HepG2 (cell line): ENCODE measurements around the gene ODR4. TPM values are rescaled to one million over a fixed set of nuclear protein-coding genes. Genes with fewer than 3 reads are reported as not detected.
A peak's percentile ranks its signal among the peaks of the same experiment; 100 is the strongest.

Experiments used
- BCL3 ChIP-seq: sonication (generic); formaldehyde crosslinking; IDR thresholded peaks from 2 replicates; pipeline ENCODE4 v1.5.1; 2020; ENCODE audit warnings: mild to moderate bottlenecking, missing genetic modification reagents, moderate library complexity
- CBX1 ChIP-seq: IDR thresholded peaks from one replicate; pipeline ENCODE4 v1.6.1; 2016; ENCODE audit warnings: antibody characterized with exemption, low read depth
- CENPBD1 ChIP-seq: sonication (generic); formaldehyde crosslinking; IDR thresholded peaks from 2 replicates; pipeline ENCODE4 v1.8.0; 2022; ENCODE audit warnings: missing genetic modification reagents, low read depth, mild to moderate bottlenecking, borderline replicate concordance
- E2F5 ChIP-seq: sonication (generic); formaldehyde crosslinking; conservative IDR thresholded peaks from 2 replicates; pipeline ENCODE4 v1.4.0; 2020; ENCODE audit warnings: missing genetic modification reagents
- HOXA7 ChIP-seq: sonication (generic); formaldehyde crosslinking; IDR thresholded peaks from 2 replicates; pipeline ENCODE4 v1.8.1; 2022; ENCODE audit warnings: mild to moderate bottlenecking, missing genetic modification reagents, moderate library complexity
- KLF15 ChIP-seq: sonication (generic); formaldehyde crosslinking; IDR thresholded peaks from 2 replicates; pipeline ENCODE4 v1.8.1; 2023; ENCODE audit warnings: borderline replicate concordance, mild to moderate bottlenecking, inconsistent platforms, missing genetic modification reagents, mixed read lengths
- KMT2A ChIP-seq: sonication (generic); formaldehyde crosslinking; IDR thresholded peaks from 2 replicates; pipeline ENCODE4 v1.4.0; 2020; ENCODE audit warnings: missing genetic modification reagents
- NR2F1 ChIP-seq, 2 experiments: fragments of 450-650 bp in 1 of 2; formaldehyde crosslinking in 1 of 2; IDR thresholded peaks; 2 replicates each; pipeline versions ENCODE4 v1.5.0 to v1.6.1; 2016 to 2020; ENCODE audit warnings: mild to moderate bottlenecking in 1 of 2, missing compliant biosample characterization in 1 of 2, missing genetic modification reagents in 1 of 2, moderate library complexity in 1 of 2
- PBX3 ChIP-seq: sonication (generic); formaldehyde crosslinking; IDR thresholded peaks from 2 replicates; pipeline ENCODE4 v1.8.1; 2023; ENCODE audit warnings: missing genetic modification reagents, inconsistent platforms, borderline replicate concordance
- PHF21A ChIP-seq: sonication (generic); formaldehyde crosslinking; IDR thresholded peaks from 2 replicates; pipeline ENCODE4 v1.5.0; 2020; ENCODE audit warnings: mild to moderate bottlenecking, missing genetic modification reagents
- RAD21 ChIP-seq: fragments of 450-650 bp; formaldehyde crosslinking; IDR thresholded peaks from 2 replicates; pipeline ENCODE4 v1.5.0; 2020; ENCODE audit warnings: mild to moderate bottlenecking
- U2AF1 ChIP-seq: fragments of 200-400 bp; formaldehyde crosslinking; optimal IDR thresholded peaks from 2 replicates; pipeline ENCODE3; 2017; ENCODE audit warnings: mild to moderate bottlenecking, low read depth, low read length
- XBP1 ChIP-seq: sonication (generic); formaldehyde crosslinking; IDR thresholded peaks from 2 replicates; pipeline ENCODE4 v1.5.0; 2020; ENCODE audit warnings: missing genetic modification reagents
- ZBTB1 ChIP-seq: sonication (generic); formaldehyde crosslinking; IDR thresholded peaks from 2 replicates; pipeline ENCODE4 v1.4.0; 2020; ENCODE audit warnings: missing genetic modification reagents, borderline replicate concordance
- ZFP1 ChIP-seq: IDR thresholded peaks from 2 replicates; pipeline ENCODE4 v1.6.1; 2016
- ZNF251 ChIP-seq: sonication (generic); formaldehyde crosslinking; IDR thresholded peaks from 2 replicates; pipeline ENCODE4 v1.9.0; 2021; ENCODE audit warnings: mild to moderate bottlenecking, missing genetic modification reagents
- ZNF274 ChIP-seq: sonication (generic); formaldehyde crosslinking; IDR thresholded peaks from 2 replicates; pipeline ENCODE4 v1.5.1; 2020; ENCODE audit warnings: mild to moderate bottlenecking, missing genetic modification reagents
- ZNF547 ChIP-seq: sonication (generic); formaldehyde crosslinking; IDR thresholded peaks from 2 replicates; pipeline ENCODE4 v1.5.1; 2020; ENCODE audit warnings: mild to moderate bottlenecking, missing genetic modification reagents
- ZNF674 ChIP-seq: sonication (generic); formaldehyde crosslinking; IDR thresholded peaks from 2 replicates; pipeline ENCODE4 v1.5.0; 2020; ENCODE audit warnings: low read depth, mild to moderate bottlenecking, missing genetic modification reagents
- ZNF704 ChIP-seq: sonication (generic); formaldehyde crosslinking; IDR thresholded peaks from 2 replicates; pipeline ENCODE4 v1.8.1; 2023; ENCODE audit warnings: mild to moderate bottlenecking, inconsistent platforms, moderate library complexity, missing genetic modification reagents, borderline replicate concordance
- ZNF724P ChIP-seq: sonication (generic); formaldehyde crosslinking; IDR thresholded peaks from 2 replicates; pipeline ENCODE4 v1.8.0; 2022; ENCODE audit warnings: missing genetic modification reagents, borderline replicate concordance
- ZNF800 ChIP-seq: sonication (generic); formaldehyde crosslinking; IDR thresholded peaks from 2 replicates; pipeline ENCODE4 v1.4.0; 2020; ENCODE audit warnings: missing genetic modification reagents
- polyA plus RNA-seq, 8 experiments: library from polyadenylated mRNA; depleted of rRNA in 3 of 8; stranded (reverse) in 7 of 8; unstranded in 1 of 8; fragments of >200 nt; fragmentation: Illumina TruSeq in 4 of 8; extraction: Trizol in 4 of 8; gene quantifications; 2 replicates each; pipeline versions ENCODE4 v1.2.1 to v1.2.3, GENCODE V29; 2011 to 2016; ENCODE audit warnings: low read depth in 4 of 8, missing spikeins in 1 of 8, mixed read lengths in 1 of 8; ENCODE audit not compliant: insufficient read depth in 1 of 8
- total RNA-seq, 5 experiments: library from RNA; depleted of rRNA; stranded (reverse); fragments of >200 nt; fragmentation: Illumina TruSeq; extraction: Trizol; gene quantifications; 2 replicates each; pipeline ENCODE4 v1.2.3, GENCODE V29; 2016; ENCODE audit warnings: low read depth in 1 of 5

Gene ODR4
- total and polyA plus RNA-seq, 2 of the 13 experiments (the other 11 are each of a cell fraction or from before 2014, with no cell fraction given) = 16.3 to 22.0 TPM

GRCh38 chr1:186374303-186375151 is 1.1 kb upstream of the ODR4 start (continued):
- TF ChIP-seq ZNF704 (CRISPR knock-in tag) (0 out of 2 replicates have a peak, but pooled peaks have one; percentile 27), CBX1 (no peak), KMT2A (CRISPR knock-in tag) (peak; percentile 20; the same call in 1 of the 2 replicates), U2AF1 (peak; percentile 42), ZNF547 (CRISPR knock-in tag) (no peak), HOXA7 (CRISPR knock-in tag) (no peak), ZFP1 (no peak), ZNF800 (CRISPR knock-in tag) (no peak), NR2F1 (CRISPR knock-in tag; IDR thresholded peaks at IDR 0.05) (no peak), BCL3 (CRISPR knock-in tag) (no peak), ZNF674 (CRISPR knock-in tag) (0 out of 2 replicates have a peak, but pooled peaks have one; percentile 21), CENPBD1 (no peak), ZNF251 (no peak), RAD21 (CRISPR knock-in tag) (0 out of 2 replicates have a peak, but pooled peaks have one; percentile 15), XBP1 (no peak), PBX3 (CRISPR knock-in tag) (no peak), PHF21A (CRISPR knock-in tag) (no peak), ZNF274 (CRISPR knock-in tag) (no peak), ZNF724P (no peak), KLF15 (CRISPR knock-in tag) (no peak), ZBTB1 (no peak), E2F5 (no peak)
